DND-41 (cell line): ENCODE data around the gene F2RL1.
"Not testable (repeated sequence)": the region's sequence is repeated elsewhere in the genome, so short reads cannot be mapped to it uniquely, and the experiment has no call there.

Experiments used
- ATAC-seq: fragments of 200-7000 bp; cut with Tn5 transposase; 3 replicates; pipeline ENCODE4 v1.9.1; 2021; ENCODE audit warnings: low read depth; ENCODE audit not compliant: insufficient read depth
- DNase-seq: peaks from one replicate; pipeline ENCODE4 v3.0.0-alpha.2; 2020
- H2AFZ ChIP-seq: 2 replicates; pipeline ENCODE4 v1.6.0; 2012; ENCODE audit warnings: low read depth, low read length
- H3K27ac ChIP-seq: 2 replicates; pipeline ENCODE4 v1.5.1; 2012; ENCODE audit warnings: low read length, inconsistent platforms
- H3K27me3 ChIP-seq: fragments of 200-600 bp; sonication (generic); 2 replicates; pipeline ENCODE4 v1.6.0; 2012; ENCODE audit warnings: low read length, mild to moderate bottlenecking, inconsistent platforms; ENCODE audit not compliant: insufficient read depth, poor library complexity
- H3K36me3 ChIP-seq: 2 replicates; pipeline ENCODE4 v1.5.1; 2012; ENCODE audit warnings: low read length, inconsistent platforms; ENCODE audit not compliant: insufficient read depth
- H3K4me1 ChIP-seq: 2 replicates; pipeline ENCODE4 v1.5.1; 2012; ENCODE audit warnings: mild to moderate bottlenecking, low read length; ENCODE audit not compliant: insufficient read depth
- H3K4me2 ChIP-seq: 2 replicates; pipeline ENCODE4 v1.6.0; 2012; ENCODE audit warnings: mild to moderate bottlenecking, moderate library complexity, low read length, inconsistent platforms; ENCODE audit not compliant: insufficient read depth
- H3K4me3 ChIP-seq, 2 experiments: fragments of 200-600 bp in 1 of 2; shearing (Covaris generic) in 1 of 2; 2 replicates each; pipeline ENCODE4 v1.5.1; 2012 to 2016; ENCODE audit warnings: inconsistent platforms in 2 of 2, low read length in 2 of 2, mild to moderate bottlenecking in 2 of 2, low read depth in 1 of 2, moderate library complexity in 1 of 2
- H3K79me2 ChIP-seq: 2 replicates; pipeline ENCODE4 v1.6.0; 2012; ENCODE audit warnings: low read length, inconsistent platforms; ENCODE audit not compliant: insufficient read depth
- H3K9ac ChIP-seq: 2 replicates; pipeline ENCODE4 v1.6.0; 2012; ENCODE audit warnings: low read depth, mild to moderate bottlenecking, inconsistent platforms, low read length, moderate library complexity
- H3K9me3 ChIP-seq: 2 replicates; pipeline ENCODE4 v1.5.1; 2012; ENCODE audit warnings: low read length, moderate library complexity, mild to moderate bottlenecking, inconsistent platforms; ENCODE audit not compliant: insufficient read depth, severe bottlenecking
- H4K20me1 ChIP-seq: 2 replicates; pipeline ENCODE4 v1.6.0; 2012; ENCODE audit warnings: low read length; ENCODE audit not compliant: insufficient read depth
- EZH2 ChIP-seq: IDR thresholded peaks from 3 replicates; pipeline ENCODE4 v1.6.1; 2012; ENCODE audit warnings: borderline replicate concordance, low read depth, mild to moderate bottlenecking, moderate library complexity, low read length, inconsistent platforms; ENCODE audit not compliant: severe bottlenecking
- TF ChIP-seq, protein P1 (sequence below): IDR thresholded peaks from 2 replicates; pipeline ENCODE4 v1.5.1; 2012; ENCODE audit warnings: borderline replicate concordance, low read length, moderate library complexity, mild to moderate bottlenecking; ENCODE audit not compliant: poor library complexity, severe bottlenecking; ENCODE audit errors: extremely low read depth

F2RL1 gene

GRCh38 chr5:76809141-76809540 is 9.7 kb upstream of the F2RL1 start:
- DNase-seq, result no peak
- TF ChIP-seq, protein P1, sequence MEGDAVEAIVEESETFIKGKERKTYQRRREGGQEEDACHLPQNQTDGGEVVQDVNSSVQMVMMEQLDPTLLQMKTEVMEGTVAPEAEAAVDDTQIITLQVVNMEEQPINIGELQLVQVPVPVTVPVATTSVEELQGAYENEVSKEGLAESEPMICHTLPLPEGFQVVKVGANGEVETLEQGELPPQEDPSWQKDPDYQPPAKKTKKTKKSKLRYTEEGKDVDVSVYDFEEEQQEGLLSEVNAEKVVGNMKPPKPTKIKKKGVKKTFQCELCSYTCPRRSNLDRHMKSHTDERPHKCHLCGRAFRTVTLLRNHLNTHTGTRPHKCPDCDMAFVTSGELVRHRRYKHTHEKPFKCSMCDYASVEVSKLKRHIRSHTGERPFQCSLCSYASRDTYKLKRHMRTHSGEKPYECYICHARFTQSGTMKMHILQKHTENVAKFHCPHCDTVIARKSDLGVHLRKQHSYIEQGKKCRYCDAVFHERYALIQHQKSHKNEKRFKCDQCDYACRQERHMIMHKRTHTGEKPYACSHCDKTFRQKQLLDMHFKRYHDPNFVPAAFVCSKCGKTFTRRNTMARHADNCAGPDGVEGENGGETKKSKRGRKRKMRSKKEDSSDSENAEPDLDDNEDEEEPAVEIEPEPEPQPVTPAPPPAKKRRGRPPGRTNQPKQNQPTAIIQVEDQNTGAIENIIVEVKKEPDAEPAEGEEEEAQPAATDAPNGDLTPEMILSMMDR, result no peak
- H3K9me3 ChIP-seq, result peaks cover 4% of the 10 kb centered on the region
- no peaks in the 10 kb centered on the region for H3K79me2 ChIP-seq
- no peak overlapping the region for H2AFZ ChIP-seq
- H3K9ac ChIP-seq, result no peak overlapping the region
- no peaks in the 10 kb centered on the region for H4K20me1 ChIP-seq
- no peaks in the 10 kb centered on the region for H3K36me3 ChIP-seq
- no peak overlapping the region for H3K4me3 ChIP-seq
- no peak overlapping the region for H3K27ac ChIP-seq
- H3K4me1 ChIP-seq, result no peaks in the 10 kb centered on the region
- ATAC-seq, result no peak
- no peaks in the 10 kb centered on the region for H3K27me3 ChIP-seq
- H3K4me2 ChIP-seq, result no peak overlapping the region

DNA sequence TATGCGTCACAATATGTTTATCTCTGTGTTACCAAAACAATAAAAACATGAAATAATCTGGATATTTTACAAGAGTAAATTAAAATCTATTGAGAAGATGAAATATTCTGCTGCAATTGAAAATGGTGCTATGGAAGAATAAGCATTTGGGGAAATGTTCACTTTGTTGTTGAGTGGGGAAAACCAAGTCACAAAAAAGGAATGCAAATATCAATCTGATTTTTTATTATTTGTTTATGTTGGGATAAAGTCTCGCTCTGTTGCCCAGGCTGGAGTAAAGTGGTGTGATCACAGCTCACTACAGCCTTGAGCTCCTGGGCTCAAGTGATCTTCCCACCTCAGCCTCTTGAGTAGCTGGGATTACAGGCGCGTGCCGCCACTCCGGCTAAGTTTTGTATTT is 8.6 kb upstream of the F2RL1 start:
- H3K9ac ChIP-seq, result no peak overlapping the region
- no peaks in the 10 kb centered on the region for H4K20me1 ChIP-seq
- no peak for ATAC-seq
- no peaks in the 10 kb centered on the region for H3K27me3 ChIP-seq
- no peak for TF ChIP-seq EZH2
- TF ChIP-seq, protein P1, result no peak
- no peaks in the 10 kb centered on the region for H3K79me2 ChIP-seq
- no peak overlapping the region for H2AFZ ChIP-seq
- peaks cover 4% of the 10 kb centered on the region for H3K9me3 ChIP-seq
- H3K4me3 ChIP-seq, result no peak overlapping the region
- no peak overlapping the region for H3K4me2 ChIP-seq
- H3K36me3 ChIP-seq, result no peaks in the 10 kb centered on the region
- no peak overlapping the region for H3K27ac ChIP-seq
- H3K4me1 ChIP-seq, result no peaks in the 10 kb centered on the region
- DNase-seq, result no peak

DNA sequence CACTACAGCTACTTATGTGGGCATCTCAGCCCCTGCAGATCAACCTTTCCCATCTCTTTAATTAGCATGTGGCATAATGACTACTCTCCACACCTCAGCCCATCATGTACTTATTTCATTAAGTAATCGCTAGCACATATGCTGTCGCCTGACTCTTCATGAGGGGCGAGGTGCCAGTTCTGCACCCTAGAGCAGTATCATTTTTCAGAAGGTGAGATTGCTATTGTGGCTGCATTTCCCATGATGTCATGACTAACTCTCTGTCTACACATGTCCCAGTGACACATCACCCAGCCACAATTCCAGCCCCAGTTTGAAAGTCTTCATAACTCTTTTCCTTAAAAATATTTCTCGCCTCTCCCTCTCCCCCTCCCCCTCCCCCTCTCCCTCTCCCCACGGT is 7.6 kb upstream of the F2RL1 start:
- TF ChIP-seq, protein P1, result no peak
- no peak for TF ChIP-seq EZH2
- no peak for DNase-seq
- no peak overlapping the region for H3K27ac ChIP-seq

DNA sequence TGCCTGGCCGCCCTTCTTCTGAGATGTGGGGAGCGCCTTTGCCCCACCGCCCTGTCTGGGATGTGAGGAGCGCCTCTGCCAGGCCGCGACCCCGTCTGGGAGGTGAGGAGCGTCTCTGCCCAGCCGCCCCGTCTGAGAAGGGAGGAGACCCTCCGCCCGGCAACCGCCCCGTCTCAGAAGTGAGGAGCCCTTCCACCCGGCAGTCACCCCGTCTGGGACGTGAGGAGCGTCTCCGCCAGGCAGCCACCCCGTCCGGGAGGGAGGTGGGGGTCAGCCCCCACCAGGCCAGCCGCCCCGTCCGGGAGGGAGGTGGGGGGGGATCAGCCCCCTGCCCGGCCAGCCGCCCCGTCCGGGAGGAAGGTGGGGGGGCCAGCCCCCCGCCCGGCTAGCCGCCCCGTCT is 6.6 kb upstream of the F2RL1 start:
- H3K27me3 ChIP-seq, H3K27ac ChIP-seq, H3K4me3 ChIP-seq, DNase-seq, H3K4me1 ChIP-seq, H2AFZ ChIP-seq, H4K20me1 ChIP-seq, H3K79me2 ChIP-seq, ATAC-seq, H3K4me2 ChIP-seq, H3K9me3 ChIP-seq, H3K9ac ChIP-seq, H3K36me3 ChIP-seq: not testable (repeated sequence)

More for the DNA sequence above, 7.6 kb upstream of the F2RL1 start:
- H3K36me3 ChIP-seq, result no peaks in the 10 kb centered on the region
- no peak overlapping the region for H3K4me3 ChIP-seq
- H4K20me1 ChIP-seq, result no peaks in the 10 kb centered on the region
- peaks cover 4% of the 10 kb centered on the region for H3K9me3 ChIP-seq
- no peaks in the 10 kb centered on the region for H3K27me3 ChIP-seq
- H3K4me1 ChIP-seq, result no peaks in the 10 kb centered on the region
- ATAC-seq, result no peak
- no peaks in the 10 kb centered on the region for H3K79me2 ChIP-seq
- no peak overlapping the region for H2AFZ ChIP-seq
- no peak overlapping the region for H3K4me2 ChIP-seq
- H3K9ac ChIP-seq, result no peak overlapping the region
